Measurements from ENCODE around the gene BCKDK.
"Not testable (repeated sequence)": the region's sequence is repeated elsewhere in the genome, so short reads cannot be mapped to it uniquely, and the experiment has no call there.

The BCKDK gene

GRCh38 chr16:31127182-31127581, 19.0 kb downstream of the BCKDK start:
- no peak for DNase-seq (ENCODE audit: low read depth)

- DNase-seq (ENCODE audit: low read depth), result no peak
Observed at GRCh38 chr16:31128711-31129567, 20.8 kb downstream of the BCKDK start.

GRCh38 chr16:31129568-31130335, 21.6 kb downstream of the BCKDK start:
- no peak for DNase-seq (ENCODE audit: low read depth)

GRCh38 chr16:31130336-31130891, 22.2 kb downstream of the BCKDK start:
- DNase-seq (ENCODE audit: low read depth), result no peak

- no peak for DNase-seq (ENCODE audit: low read depth)
Observed at GRCh38 chr16:31130899-31131298, 22.7 kb downstream of the BCKDK start.

GRCh38 chr16:31131416-31131815, 23.2 kb downstream of the BCKDK start:
- no peak for DNase-seq (ENCODE audit: low read depth)

GRCh38 chr16:31131841-31132271, 23.7 kb downstream of the BCKDK start:
- DNase-seq (ENCODE audit: low read depth), result no peak

GRCh38 chr16:31132303-31132979, 24.3 kb downstream of the BCKDK start:
- DNase-seq (ENCODE audit: low read depth), result no peak

- DNase-seq (ENCODE audit: low read depth), result no peak
Observed at GRCh38 chr16:31133046-31133501, 24.9 kb downstream of the BCKDK start.

- DNase-seq (ENCODE audit: low read depth), result no peak
Observed at GRCh38 chr16:31134091-31134571, 25.9 kb downstream of the BCKDK start.

- DNase-seq (ENCODE audit: low read depth), result no peak
Observed at GRCh38 chr16:31134625-31135534, 26.7 kb downstream of the BCKDK start.

- no peak for DNase-seq (ENCODE audit: low read depth)
Observed at GRCh38 chr16:31135535-31136286, 27.5 kb downstream of the BCKDK start, which contains the start of gene PRSS8. Gene PRSS8, minus strand, starts transcription at chr16:31135727. Its CDS starts 229 bp downstream, at chr16:31135498.

- no peak for DNase-seq (ENCODE audit: low read depth)
Observed at GRCh38 chr16:31136287-31136662, 28.1 kb downstream of the BCKDK start.

- DNase-seq (ENCODE audit: low read depth), result not testable (repeated sequence)
Observed at GRCh38 chr16:31136822-31137499, 28.8 kb downstream of the BCKDK start.

- no peak for DNase-seq (ENCODE audit: low read depth)
Observed at GRCh38 chr16:31138621-31139578, 30.7 kb downstream of the BCKDK start.

- not testable (repeated sequence) for DNase-seq (ENCODE audit: low read depth)
Observed at GRCh38 chr16:31141071-31141469, 32.9 kb downstream of the BCKDK start.

- DNase-seq (ENCODE audit: low read depth), result no peak
Observed at GRCh38 chr16:31141489-31142108, 33.4 kb downstream of the BCKDK start.
